Frontal cortex (tissue), 4 donors: Measurements from ENCODE around the gene APPL1. TPM values are rescaled to one million over a fixed set of nuclear protein-coding genes. Genes with fewer than 3 reads are reported as not detected.
"Not testable (repeated sequence)": the region's sequence is repeated elsewhere in the genome, so short reads cannot be mapped to it uniquely, and the experiment has no call there.

Experiments
- DNase-seq, 2 donors: peaks; one replicate each; pipeline ENCODE4 v3.0.0; 2012; ENCODE audit warnings: low spot score in 2 of 2
- FAIRE-seq: peaks from 2 replicates; lab custom pipeline; 2012; peaks lifted over from hg19 to GRCh38; lab: Jason Lieb, UNC
- total RNA-seq: library from RNA; depleted of rRNA; stranded (reverse); fragments of >200 nt; gene quantifications from one replicate; pipeline ENCODE4 v1.2.3, GENCODE V29; 2014
- donor health status: control.
- donor health status: control.
- donor health status: control.

Gene APPL1
- total RNA-seq, 1 donor from 2014 or later: 169 TPM

DNA sequence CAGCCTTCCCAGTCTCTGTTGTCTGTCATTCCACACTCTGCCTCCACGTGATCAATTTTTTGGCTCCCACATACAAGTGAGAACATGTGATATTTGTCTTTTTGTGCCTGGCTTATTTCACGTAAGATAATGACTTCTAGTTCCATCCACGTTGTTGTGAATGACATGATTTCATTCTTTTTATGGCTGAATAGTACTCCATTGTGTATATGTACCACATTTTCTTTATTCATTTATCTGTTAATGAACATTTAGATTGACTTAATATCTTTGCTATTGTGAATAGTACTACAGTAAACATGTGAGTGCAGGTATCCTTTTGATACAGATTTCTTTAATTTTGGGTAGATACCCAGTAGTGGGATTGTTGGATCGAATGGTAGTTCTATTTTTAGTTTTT lies 33.6 kb downstream of the APPL1 start:
- FAIRE-seq: no peak
- no peak for DNase-seq

DNA sequence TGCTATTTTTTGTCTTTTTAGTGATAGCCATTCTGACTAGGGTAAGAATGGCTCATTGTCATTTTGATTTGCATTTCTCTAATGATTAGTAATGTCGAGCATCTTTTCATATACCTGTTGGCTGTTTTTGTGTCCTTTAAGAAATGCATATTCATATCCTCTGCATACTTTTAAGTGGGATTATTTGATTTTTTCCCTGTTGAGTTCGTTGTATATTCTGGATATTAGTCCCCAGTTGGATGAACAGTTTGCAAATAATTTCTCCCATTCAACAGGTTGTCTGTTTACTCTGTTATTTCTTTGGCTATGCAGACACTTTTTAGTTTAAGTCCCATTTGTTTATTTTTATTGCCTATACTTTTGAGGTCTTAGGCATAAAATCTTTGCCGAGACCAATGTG lies 34.4 kb downstream of the APPL1 start:
- no peak for FAIRE-seq

DNA sequence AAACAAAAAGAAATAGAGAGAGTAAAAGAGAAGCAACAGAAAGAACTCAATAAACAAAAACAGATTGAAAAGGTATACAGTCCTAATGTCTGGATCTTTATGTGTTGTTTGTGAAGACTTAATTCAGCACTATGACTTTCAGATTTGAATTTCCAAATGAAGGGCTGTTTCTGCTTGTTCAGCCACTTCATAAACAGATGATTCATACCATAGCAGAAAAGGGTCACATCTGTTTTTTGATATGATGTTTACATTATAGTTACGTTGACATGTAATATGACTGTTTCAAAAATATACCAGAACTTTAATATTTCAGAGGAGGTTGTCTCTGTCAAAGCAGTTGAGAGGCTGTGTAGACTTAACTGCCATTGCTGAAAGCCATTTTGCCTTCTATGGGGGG lies 40.9 kb downstream of the APPL1 start:
- DNase-seq (no peak), FAIRE-seq (no peak)

More for the DNA sequence above, 34.4 kb downstream of the APPL1 start:
- DNase-seq: no peak

DNA sequence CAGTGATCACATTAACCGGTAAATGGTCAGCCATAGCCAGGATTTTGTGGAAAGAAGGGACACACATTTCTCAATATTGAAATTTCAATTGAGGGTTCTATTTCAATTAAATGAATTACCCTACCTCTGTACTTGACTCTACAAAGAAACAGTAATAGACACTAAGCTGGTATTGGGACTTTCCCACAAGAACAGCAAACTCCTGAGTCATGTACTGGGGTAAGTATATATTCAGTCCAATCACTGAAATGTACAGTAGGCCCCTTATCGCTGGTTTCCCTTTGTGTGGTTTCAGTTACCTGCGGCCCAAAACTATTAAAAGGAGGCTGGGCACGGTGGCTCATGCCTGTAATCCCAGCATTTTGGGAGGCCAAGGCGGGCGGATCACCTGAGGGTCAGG lies 47.3 kb downstream of the APPL1 start:
- no peak for DNase-seq
- no peak for FAIRE-seq

DNA sequence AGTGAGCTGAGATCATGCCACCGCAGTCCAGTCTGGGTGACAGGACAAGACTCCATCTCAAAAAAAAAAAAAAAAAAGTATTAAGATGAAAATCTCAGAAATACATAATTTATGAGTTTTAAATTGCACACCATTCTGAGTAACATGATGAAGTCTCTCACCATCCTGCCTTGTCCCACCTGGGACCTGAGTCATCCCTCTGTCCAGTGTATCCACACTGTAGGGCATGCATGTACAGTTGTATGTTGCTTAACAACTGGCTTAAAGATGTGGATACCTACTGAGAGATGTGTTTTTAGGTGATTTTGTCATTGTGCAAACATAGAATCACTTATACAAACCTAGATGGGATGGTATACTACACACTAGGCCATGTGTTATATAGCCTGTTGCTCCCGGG lies 47.9 kb downstream of the APPL1 start:
- DNase-seq (no peak), FAIRE-seq (no peak)

GRCh38 chr3:57278237-57278636 lies 50.7 kb downstream of the APPL1 start:
- DNase-seq (no peak), FAIRE-seq (no peak)

- DNase-seq (no peak), FAIRE-seq (no peak)
These were observed 52.2 kb downstream of the APPL1 start for GRCh38 chr3:57279685-57280084.

DNA sequence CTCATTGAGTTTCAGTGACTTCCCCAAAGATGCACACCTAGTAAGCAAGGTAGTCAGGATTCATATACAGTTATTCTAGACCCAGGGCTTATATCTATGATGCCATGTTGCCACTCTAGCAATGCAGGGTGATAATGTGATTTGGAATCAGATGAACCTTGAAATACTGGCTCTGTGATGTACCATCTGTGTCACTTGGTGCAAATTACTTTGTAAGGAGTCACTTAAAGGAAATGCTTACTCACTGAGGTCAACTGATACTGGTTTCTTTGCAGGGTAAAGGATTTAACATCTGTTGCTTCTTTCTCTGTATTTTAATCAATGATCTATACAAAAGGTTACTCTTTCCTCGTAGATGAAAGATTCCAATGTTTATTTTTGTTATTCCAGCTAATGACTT lies 54.2 kb downstream of the APPL1 start:
- no peak for DNase-seq
- FAIRE-seq: no peak

DNA sequence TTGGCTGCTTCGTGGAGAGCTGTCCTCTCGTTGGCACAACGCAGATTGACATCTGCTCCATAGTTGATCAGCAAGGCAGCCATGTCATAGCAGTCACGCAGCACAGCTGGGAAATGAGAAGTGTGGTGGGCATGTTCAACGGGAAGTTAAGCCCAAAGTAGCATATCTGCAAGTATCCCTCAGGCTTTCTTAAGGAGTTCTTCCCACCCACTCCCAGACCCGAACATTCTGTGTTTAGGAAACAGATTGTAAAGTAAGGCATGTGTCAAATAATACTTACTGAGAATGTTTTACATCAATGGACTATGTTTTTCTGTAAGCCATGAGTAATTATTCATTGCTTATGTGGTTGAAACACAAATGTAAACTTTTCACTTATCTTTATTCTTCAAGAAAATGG lies 55.8 kb downstream of the APPL1 start:
- no peak for DNase-seq
- FAIRE-seq: no peak

GRCh38 chr3:57287205-57287604 lies 59.7 kb downstream of the APPL1 start:
- FAIRE-seq (no peak), DNase-seq (no peak)

DNA sequence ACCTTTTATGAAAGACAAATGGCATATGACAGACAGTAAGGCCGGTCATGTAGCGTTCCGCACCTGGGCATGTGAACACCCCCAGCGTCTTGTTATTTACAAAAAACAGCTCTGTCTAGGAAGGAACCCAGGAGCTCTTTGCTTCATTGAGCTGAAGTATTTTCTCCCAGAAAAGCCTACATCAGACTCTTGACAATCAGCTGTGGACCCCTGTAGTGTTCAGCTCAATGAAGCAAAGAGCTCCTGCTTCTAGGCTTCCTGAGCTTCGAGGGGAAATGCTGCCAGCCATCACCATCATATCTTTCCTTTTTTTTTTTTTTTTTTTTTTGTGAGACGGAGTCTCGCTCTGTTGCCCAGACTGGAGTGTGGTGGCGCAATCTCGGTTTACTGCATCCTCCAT lies 60.9 kb downstream of the APPL1 start:
- FAIRE-seq: no peak
- DNase-seq: no peak

DNA sequence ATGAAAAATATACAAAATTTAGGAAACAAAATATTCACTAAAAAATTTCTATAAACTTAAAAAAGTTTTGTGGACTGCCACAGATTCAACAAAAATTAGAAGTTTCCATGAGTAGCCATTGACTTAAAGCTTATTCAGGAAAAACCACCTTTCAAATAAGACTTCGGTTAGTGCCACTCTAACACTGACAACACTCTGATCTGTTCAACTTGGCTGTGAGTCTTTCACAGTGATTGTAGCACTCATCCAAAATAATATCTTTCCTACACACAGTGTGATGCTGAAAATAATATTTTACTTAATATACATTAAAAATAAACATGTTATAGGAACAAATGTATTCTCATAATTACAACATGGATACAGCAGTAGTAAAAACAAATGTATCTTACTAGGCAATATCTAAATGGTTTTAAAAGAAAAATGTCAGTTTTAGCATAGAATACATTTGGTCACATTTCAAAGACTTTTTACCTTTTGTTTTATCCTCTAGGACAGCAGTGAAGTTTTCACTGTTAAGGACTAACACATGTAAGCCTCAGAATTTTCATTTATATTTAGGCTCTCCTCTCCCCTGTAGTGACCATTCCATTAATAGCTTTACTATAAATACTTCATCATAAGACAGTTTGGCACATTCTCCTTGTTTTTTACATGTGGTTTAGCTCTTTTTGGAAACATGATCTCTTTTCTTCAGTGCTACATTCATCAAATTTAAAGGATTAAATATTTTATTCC lies 64.8 kb downstream of the APPL1 start, which contains the start of gene ASB14:
Gene ASB14 (minus strand): TSS at position 527 of the 738 bp plus-strand sequence. CDS start 652 bp downstream, outside the sequence.
- DNase-seq (no peak), FAIRE-seq (no peak)

DNA sequence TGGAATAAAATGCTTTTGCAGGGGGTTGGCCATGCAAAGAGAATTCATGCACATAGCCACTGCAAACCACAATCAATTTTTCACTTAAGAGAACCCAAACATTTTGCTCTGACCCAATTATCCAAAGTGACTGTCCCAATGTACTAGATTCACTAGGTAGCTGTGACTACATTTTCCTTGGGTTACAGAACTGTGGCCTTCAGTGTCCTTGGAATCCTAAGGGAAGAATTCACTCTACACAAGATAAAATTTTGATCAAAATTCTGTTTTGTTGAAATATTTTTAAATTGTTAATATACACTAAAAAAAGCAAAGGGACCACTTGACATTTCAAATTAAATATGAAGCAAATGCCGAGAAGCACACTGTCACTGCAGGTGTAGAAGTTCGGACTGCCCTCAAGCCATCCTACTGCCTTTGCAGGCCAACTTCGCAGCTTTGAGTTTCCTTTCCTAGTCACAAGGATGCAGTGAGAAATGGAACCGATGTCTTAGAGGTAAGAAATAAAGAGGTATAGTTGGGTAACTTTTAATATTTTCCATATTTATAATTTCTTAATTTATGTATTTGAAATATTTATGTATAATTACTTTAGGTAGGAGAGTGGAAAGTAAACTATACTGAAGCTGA lies 65.5 kb downstream of the APPL1 start:
- FAIRE-seq (no peak), DNase-seq (no peak)

- FAIRE-seq: no peak
- no peak for DNase-seq
These were observed 70.5 kb downstream of the APPL1 start for GRCh38 chr3:57298041-57298440.

DNA sequence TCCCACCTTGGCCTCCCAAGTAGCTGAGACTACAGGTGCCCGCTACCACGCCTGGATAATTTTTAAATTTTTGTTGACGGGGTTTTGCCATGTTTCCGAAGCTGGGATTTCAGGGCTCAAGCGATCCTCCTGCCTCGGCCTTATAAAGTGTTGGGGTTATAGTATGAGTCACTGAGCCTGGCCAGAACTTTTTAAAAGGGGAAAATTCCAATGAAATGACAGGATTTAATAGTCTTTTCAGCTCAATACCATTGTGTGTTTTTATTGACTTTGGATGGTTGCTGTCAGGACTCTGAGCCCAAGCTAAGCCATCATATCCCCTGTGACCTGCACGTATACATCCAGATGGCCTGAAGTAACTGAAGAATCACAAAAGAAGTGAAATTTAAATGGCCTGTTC lies 76.0 kb downstream of the APPL1 start:
- DNase-seq, FAIRE-seq: not testable (repeated sequence)

- DNase-seq (no peak), FAIRE-seq (no peak)
These were observed 82.3 kb downstream of the APPL1 start for GRCh38 chr3:57309769-57310360.

GRCh38 chr3:57314204-57314603 lies 86.7 kb downstream of the APPL1 start:
- DNase-seq: no peak
- no peak for FAIRE-seq
